ENCODE results near the gene USP46. TPM values are rescaled to one million over a fixed set of nuclear protein-coding genes. Genes with fewer than 3 reads are reported as not detected.

The USP46 gene
- total RNA-seq, 1 donor from 2014 or later: 51.2 TPM

DNA sequence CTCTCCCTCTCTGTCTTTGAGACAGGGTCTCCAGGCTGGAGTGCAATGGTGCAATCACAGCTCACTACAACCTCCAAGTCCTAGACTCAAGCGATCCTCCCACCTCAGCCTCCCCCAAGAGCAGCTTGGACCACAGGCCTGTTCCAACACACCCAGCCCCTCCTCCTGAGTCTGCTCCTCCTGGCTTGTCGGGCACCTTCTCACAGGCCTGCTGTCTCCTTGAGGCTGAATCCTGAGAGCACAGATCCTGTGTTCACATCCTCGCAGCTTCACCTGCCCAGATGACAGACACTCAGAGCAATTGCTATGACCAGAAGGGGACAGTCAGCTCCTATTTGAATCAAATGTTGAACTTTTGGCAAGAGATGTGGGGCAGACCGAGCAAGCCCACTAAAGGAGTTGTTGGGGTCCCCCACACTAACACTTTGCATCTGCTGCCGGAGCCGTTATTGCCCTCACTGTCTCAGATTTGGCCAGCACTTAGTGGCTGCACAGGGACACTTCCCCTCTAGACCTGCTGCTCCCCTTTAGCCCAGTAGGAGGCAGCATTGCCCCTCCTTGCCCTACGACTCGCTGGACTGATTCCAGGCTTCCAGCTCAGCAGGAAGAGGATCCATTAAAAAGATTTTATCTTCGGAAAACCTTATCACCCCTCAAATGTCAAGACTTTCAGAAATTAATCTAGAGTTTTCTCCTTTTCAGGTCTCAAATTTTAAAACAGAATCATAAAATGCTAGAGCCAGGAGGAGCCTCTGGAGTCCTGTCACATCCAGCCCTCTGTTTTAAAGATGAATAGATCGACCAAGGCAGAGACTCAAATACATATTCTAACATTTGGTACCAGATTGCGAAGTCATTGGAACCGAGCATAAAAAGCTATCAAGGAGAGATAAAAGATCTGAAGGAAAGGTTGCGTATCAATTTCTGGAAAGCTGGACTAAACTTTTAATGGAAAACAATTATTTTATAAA is 113.7 kb downstream of the USP46 start:
- Histone ChIP-seq H3K27ac (ENCODE audit: low read depth, low read length) (no peak overlapping the region), H2AFZ (ENCODE audit: low read depth, low read length) (no peak overlapping the region), H3K9ac (ENCODE audit: low read length) (no peak overlapping the region), H3K79me2 (ENCODE audit: insufficient read depth, low read length) (no peaks in the 10 kb centered on the region), H3K27me3 (ENCODE audit: insufficient read depth, low read length) (no peaks in the 10 kb centered on the region), H4K20me1 (ENCODE audit: insufficient read depth, low read length) (no peaks in the 10 kb centered on the region), H3K9me3 (ENCODE audit: insufficient read depth, low read depth, low read length) (no peaks in the 10 kb centered on the region), H3K4me3 (ENCODE audit: insufficient read depth, low read depth, low read length) (no peak overlapping the region), H3K4me2 (ENCODE audit: low read length) (peak overlapping the region; percentile 53), H3K4me1 (ENCODE audit: insufficient read depth, low read length) (no peaks in the 10 kb centered on the region), H3K36me3 (ENCODE audit: insufficient read depth, low read length) (no peaks in the 10 kb centered on the region)
- TF ChIP-seq EZH2 (IDR thresholded peaks at IDR 0.05; ENCODE audit: insufficient read depth, low read length): no peak
- TF ChIP-seq, protein P1, sequence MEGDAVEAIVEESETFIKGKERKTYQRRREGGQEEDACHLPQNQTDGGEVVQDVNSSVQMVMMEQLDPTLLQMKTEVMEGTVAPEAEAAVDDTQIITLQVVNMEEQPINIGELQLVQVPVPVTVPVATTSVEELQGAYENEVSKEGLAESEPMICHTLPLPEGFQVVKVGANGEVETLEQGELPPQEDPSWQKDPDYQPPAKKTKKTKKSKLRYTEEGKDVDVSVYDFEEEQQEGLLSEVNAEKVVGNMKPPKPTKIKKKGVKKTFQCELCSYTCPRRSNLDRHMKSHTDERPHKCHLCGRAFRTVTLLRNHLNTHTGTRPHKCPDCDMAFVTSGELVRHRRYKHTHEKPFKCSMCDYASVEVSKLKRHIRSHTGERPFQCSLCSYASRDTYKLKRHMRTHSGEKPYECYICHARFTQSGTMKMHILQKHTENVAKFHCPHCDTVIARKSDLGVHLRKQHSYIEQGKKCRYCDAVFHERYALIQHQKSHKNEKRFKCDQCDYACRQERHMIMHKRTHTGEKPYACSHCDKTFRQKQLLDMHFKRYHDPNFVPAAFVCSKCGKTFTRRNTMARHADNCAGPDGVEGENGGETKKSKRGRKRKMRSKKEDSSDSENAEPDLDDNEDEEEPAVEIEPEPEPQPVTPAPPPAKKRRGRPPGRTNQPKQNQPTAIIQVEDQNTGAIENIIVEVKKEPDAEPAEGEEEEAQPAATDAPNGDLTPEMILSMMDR (IDR thresholded peaks at IDR 0.05; ENCODE audit: insufficient read depth, low read depth, low read length): peak; percentile 89
- DNase-seq (ENCODE audit: low read depth): peak; percentile 22
- Mint-ChIP-seq H3K27me3 (ENCODE audit: low read depth, unreplicated experiment) (no peaks in the 10 kb centered on the region), H3K36me3 (ENCODE audit: low read depth, unreplicated experiment) (no peaks in the 10 kb centered on the region), H3K9me3 (ENCODE audit: unreplicated experiment) (no peaks in the 10 kb centered on the region), H3K27ac (ENCODE audit: unreplicated experiment) (no peak overlapping the region), H3K4me1 (ENCODE audit: low read depth, unreplicated experiment) (peaks cover 19% of the 10 kb centered on the region), H3K4me3 (ENCODE audit: unreplicated experiment) (no peak overlapping the region)
- no peak for FAIRE-seq

Other genes starting within 250 kb of the USP46 start
- 0.29 and 0.32 TPM in 2 replicates for gene ERVMER34-1, start 92.1 kb upstream of the USP46 start, total RNA-seq
- gene RASL11B, start 203.0 kb upstream of the USP46 start, total RNA-seq: 4.4 and 5.1 TPM in 2 replicates

Measured in astrocyte (in vitro differentiated cells and primary cell).